Stimulated activated CD4-positive, alpha-beta T cell treated with anti-CD3 and anti-CD28 coated beads, Interleukin-15, amount 100 ng/mL, for 24 hours (primary cell): ENCODE results near the gene DCAF6.
"Not testable (repeated sequence)": the region's sequence is repeated elsewhere in the genome, so short reads cannot be mapped to it uniquely, and the experiment has no call there.

Experiments
- DNase-seq: peaks from one replicate; pipeline ENCODE4 v3.0.0-alpha.2; 2020

Gene DCAF6

DNA sequence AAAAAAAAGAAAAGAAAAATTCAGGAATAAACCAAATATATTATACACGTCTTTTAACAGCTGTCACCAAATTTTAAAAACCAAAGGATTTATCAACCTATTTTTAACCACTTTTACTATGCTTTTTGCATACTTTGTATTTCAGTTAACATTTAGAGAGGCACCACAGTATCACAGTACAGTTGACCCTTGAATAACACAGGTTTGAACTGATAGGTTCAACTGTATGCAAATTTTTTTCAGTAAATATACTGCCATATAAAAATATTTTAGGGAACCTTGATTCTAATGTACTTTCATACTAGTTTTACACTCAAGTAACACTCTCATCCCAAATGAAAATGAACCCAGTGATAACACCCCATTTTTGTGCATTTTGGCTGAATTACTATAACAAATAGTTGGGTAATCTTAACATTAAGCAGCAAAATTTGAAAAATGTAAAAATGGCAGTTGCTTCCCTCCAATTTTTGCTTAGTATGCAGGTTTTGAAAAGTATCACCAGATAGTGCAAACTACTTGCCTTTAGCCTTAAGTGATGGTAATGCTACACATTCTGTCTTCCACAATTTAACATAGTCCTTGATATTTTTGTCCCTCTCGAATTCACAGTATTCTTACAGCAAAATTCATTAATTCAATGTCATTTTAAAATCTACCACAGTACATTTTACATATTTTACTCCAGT is 11.8 kb upstream of the DCAF6 start:
- DNase-seq, result no peak

DNA sequence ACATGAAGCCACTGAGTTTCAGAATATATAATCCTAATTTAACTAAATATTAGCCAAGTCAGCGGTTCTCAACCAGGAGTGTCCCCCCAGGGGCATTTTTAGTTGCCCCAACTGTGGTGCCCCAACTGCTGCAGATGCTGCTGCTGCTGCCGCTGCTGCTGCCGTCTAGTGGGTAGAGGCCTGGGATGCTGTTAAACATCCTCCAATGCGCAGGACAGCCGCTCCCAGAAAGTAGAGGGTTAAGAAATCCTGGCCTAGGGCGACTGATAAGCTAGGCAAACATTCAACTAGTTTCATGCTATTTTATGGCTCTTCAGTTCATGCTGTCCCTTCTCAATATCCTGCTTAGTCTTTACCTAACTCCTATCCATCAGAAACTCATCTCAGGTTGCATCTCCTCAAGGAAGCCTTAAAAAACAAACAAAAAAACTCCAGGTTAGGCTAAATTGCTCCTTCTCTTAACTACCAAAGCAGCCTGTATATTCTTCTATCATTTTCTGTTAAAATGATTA is 9.9 kb upstream of the DCAF6 start:
- no peak for DNase-seq

DNA sequence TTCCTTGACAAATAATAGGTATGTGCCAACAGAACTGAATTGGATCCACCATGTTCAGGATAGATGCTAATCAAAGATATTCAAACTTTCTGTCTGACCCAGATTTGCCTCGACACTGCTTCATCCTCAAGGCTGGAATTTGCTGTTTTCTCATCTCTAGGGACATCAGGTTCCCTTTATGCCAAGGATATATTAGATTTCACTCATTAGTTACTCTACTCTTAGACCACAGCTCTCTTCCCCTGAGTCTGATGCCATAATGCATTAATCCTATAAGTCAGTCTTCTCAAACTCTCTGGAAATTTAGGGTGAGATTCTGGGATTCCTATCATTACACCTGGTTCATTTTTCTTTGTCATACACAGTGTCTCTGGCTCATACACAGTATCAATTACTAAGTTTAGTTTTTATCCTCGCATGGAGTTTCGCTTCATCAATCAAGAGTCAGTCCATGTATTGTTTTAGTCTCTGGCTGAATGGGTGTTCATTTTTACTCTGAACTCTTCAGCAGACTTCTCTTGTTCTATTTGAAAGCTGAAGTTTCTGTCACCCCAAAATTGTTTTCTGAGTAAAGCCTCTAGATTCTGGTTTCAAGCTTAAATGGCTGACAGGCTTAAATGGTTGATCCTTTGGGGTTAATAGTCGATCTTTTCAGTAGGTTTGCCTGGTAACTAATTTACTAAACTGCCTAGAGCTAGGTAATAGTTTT is 9.3 kb upstream of the DCAF6 start:
- no peak for DNase-seq

DNA sequence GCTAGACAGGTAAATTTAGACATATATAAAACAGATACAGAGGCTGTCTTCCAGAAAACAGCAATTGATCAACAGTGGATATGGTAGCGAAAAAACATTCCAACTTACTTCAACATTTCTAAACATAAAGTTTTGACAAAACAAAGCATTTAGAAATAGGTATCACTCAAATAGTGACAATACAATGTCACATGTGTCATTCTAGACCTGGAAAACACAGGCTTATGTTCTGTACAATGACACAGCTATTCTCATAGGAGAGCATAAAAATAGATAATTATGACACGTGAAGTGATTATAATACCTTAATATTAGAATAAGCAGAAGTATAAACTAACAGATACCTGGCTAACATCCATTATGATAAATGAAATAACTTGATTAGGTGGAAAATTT is 8.0 kb upstream of the DCAF6 start:
- no peak for DNase-seq

DNA sequence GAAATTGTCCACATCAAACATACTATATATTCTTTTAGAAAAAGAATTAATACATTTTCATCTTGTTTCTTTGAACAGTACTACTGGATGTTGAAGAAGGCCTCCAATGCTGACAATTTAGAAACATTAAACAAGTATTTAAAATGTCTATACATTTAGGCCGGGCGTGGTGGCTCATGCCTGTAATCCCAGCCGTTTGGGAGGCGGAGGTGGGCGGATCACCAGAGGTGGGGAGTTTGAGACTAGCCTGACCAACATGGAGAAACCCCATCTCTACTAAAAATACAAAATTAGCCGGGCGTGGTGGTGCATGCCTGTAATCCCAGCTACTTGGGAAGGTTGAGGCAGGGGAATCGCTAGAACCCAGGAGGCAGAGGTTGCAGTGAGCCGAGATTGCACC is 7.6 kb upstream of the DCAF6 start:
- not testable (repeated sequence) for DNase-seq

DNA sequence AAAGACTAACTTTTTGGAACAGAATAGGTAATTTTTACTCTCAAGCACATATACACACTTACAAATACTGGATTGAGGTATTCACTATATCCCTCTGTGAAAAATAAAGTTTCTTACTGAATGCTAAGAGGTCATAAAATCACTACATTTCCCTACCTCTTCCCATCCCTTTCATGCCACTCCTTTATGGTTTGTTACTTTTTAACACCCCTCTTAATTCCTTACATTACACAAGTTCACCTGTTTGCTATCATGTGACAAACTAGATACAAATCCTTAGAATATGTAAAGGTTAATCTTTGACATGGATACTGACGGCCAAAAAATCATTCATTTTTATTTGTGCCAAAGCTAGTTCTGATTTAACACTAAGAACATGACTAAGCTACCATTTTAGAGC is 6.8 kb upstream of the DCAF6 start:
- DNase-seq, result no peak

DNA sequence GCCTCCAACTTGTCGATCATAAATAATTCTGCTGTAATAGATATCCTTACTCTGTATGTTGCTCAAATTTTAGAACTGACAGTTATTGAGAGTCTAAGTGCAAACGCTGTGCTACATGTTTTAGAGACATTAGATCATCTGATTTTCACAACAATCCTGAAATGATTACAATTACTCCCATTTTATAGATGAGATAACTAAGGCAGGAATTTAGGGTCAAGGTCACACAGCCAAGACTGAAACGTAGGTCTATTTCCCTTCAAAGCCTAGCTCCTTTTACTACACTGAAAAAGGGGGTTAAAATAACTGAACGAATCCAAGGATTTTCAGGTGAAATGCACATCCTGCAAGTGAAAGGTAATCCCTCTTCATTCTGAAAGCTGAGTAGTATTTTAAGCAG is 2.7 kb upstream of the DCAF6 start:
- DNase-seq, result no peak

DNA sequence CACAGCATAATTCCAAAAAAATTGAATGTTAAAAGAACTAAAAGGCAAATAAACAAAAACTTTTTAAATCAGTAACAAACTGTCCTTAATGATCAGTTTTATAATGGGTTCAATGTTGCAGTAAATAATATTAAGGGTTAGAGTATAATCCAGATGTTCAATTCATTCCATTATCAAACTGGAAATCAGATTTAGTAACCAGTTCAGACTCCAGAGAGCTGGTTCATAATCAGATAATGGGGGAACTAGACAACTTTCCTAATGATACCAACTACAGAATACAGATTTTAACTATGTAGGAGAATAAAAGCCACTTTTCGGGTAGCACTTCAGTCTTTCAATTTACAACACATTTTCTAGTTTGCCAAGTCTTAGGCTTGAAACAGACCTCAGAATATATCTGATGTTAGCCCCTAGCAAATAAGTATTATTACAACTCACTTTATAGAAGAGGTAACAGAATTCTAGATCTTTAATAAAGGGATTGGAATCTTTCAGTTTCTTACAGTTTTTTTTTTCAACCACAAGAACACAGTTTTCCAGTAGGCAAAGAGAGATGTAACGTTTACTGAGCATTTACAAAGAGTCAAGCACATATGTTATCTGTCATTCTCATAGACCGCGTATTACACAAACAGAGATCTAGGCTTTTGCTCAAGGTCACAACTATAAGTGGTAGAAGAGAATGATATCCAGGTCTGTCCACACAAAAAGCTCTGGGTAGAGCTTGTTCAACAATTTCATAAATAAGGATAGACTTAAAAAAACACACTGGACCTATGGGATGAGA is 1.9 kb upstream of the DCAF6 start:
- DNase-seq, result no peak

DNA sequence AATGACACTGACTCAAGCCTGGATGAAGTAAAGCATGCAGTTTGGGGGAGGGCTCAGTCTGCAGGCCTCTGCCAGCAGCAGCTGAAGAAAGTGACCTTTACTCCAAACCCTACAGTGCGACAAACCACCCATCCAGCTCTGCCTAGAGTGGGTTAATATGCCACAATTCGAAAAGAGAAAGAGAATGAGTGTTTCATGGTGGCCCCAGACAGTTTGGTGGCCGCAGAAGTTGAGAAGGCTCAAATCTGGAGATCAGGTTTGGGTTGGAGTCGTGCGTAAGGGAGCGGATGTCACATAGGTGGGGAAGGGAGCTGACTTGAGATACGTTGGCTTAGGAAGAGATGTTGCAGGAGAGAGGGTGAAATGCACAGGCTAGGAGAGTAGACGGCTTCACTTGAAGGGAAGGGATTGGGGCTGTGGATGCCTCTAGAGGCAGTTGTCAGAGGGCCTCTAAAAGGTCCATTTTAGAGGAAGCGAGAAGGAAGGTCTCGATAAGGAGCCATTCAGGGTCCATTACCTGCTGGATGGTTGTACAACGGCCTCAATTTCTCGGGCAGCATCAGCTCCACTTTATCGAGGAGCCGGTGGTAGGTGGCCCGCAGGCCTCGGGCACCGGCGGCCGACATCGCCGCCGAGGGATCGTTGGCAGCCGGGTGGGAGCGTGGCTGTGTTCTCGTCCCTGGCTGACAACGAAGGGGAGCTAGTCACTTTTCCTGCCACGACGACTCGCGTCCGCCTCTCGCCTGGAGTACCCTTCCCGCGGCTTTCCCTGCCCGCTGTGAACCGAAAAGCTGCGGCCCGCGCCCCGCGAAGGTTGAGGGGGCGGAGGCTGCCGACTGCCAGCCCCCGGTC is 1.0 kb upstream of the DCAF6 start:
- DNase-seq, result peak; percentile 53

DNA sequence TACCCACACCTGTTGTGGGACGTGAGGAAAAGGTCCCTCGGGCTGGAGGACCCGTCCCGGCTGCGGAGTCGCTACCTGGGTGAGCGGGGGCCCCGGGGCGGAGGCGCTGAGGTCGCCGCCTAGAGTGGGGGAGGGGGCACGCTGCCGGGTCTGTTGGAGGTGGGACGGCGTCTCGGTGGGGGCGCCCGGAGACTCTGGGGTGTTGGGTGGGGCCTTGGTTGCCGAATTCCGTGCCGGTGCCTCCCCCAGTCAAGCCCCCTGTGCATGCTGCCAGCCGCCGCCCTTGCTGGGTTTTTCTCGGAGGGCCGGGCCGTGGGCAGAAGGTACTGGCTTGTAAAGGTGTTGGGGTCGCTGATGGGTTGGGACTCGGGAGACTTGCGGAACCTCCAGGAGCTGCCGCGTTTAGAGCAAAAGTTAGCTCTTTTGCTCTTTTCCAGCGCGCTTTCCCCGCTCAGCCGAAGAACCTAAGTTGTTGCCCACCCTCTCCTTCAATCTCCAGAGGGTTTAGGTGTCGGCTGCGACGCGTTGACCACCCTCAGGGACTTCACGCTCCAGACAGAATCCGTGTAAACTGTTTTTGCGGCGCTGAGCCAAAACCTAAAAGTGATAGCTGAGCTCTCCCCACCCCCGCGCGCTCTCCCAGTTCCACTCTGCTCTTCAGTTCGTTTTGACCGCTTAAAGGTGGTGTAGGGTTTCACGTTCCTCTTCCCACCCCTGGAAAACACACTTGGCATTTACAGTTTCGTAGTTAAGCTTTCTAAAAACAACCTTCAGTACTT is 636 bp downstream of the DCAF6 start, which contains the start of gene MPC2:
MPC2 (minus strand) TSS at position 143 of the 779 bp plus-strand sequence. CDS start 1,231 bp downstream, outside the sequence.
- DNase-seq, result peak; percentile 74

DNA sequence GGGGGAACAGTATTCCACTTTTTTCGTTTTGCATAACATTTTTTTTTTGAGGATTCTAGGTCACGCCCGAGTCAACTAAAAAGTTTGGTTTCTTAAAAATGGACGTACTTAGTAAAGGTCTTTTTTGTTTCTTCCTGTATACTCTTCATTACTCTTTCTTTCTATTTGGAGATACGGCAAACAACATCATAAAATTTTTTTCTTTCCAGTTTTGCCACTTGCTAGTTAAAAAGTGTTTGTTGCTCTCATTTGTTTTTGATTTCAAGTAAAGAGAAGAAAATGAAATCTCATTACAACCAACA is 1.2 kb downstream of the DCAF6 start:
- no peak for DNase-seq

DNA sequence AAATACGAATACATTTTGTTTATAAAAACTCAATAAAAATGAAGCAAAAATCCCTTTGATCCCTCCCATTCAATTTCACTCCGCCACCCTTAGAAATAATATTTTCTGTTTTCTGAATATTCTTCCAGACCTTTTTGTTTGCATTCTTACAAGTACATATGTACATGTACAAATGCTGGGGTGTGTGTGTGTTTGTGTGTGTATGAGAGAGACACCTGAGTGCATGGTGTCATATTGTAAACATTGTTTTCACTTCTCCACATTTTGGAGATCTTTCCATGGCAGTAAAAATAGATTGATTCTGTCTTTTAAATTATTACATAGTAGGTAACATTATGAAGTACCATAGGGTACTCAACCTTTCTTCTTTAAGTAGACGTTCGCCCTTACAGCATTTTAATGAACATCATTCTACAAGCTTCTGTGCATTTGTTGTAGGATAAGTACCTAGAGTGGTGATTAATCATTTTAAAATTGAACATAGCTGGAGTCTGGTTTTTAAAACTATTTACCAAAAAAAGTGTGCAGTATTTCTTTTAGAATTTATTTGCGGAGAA is 1.7 kb downstream of the DCAF6 start:
- DNase-seq, result no peak

DNA sequence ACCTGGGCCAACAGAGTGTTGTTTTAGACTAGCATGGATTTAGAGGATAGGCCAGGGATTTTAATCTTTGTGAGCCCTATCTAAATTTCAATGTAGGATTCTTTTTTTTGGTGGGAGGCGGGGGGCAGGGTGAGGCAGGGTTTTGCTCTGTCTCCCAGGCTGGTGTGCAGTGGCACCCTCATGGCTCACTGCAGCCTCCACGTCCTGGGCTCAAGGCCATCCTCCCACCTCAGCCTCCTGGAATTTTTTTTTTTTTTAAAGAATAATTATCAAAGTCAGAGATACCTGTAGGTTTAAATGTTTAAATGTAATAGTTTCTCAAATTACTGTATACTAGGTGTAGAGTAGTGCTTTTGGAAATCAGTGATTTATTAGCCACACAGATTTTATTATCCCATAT is 3.8 kb downstream of the DCAF6 start:
- no peak for DNase-seq

DNA sequence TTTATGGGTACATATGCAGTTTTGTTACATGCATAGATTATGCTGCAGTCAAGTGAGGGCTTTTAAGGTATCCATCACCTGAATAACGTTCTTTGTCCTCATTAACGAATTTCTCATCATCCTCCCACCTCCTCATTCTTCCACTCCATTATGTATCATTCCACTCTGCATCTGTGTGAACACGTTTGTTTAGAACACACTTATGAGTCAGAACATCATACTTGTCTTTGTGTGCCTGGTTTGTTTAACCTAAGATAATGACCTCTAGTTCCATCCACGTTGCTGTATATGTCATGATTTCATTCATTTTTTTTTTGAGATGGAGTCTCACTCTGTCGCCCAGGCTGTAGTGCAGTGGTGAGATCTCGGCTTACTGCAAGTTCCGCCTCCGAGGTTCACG is 7.1 kb downstream of the DCAF6 start:
- DNase-seq, result no peak

DNA sequence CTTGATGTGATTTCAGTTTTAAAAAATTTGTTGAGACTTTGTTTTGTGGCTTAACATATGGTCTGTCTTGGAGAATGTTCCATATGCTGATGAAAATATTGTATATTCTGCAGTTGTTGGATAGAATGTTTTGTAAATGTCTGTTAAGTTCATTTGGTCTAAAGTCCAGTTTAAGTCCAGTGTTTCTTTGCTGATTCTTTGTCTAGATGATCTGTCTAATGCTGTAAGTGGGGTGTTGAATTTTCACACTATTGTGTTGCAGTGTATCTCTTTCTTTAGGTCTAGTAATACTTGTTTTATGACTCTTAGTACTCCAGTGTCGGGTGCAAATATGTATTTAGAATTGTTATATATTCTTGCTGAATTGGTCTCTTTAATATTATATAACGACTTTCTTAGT is 11.2 kb downstream of the DCAF6 start:
- DNase-seq, result no peak

DNA sequence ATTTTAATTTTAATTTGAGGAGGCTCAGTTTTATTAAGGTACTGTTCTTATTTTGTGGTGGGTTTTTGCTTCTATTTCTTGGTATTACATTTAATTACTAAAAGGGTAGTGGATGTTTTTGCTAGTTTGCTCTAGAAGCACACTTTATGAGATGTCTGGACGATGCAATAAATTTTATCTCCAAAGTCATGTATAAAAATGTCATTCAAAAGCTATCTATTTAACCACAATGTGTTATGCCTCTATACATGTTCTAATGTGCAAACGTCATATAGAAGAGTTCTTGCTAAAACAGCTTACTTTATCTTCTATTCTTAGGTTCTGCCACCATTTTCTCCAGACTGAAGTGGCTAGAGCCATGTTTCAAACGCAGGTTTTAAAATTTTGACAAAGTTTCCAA is 13.3 kb downstream of the DCAF6 start:
- no peak for DNase-seq

DNA sequence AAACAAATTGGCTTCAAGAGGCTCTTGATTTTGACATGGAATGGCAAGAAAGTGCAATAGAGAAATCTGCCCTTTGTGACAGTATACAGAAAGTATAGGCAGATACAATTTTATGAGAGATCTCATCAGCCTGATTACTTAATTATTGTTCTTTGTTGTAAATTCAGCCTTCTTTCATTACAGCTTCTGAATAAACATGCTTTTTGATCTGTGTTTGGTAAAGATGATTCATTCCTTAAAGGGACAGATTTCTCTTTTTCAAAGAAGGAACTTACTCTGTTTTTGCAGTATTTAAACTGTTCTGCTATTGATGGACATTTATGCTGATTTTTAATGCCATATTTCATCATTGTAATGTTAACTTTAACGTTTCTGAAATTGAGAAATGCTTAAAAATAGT is 14.1 kb downstream of the DCAF6 start:
- no peak for DNase-seq

DNA sequence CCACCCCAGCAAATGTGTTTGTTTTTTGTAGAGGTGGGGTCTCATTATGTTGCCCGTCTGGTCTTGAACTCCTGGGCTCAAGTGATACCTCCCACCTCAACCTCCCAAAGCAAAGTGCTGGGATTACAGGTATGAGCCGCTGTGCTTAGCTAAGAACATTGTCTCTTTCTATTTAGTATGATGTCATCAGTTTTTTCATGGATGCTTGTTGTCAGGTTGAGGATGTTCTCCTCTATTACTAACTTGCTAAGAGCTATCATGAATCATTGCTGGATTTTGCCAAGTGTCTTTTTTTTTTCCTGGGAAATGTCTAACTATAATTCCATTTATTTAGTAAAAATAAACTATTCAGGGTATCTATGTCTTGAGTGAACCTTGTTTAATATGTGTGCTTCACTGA is 19.4 kb downstream of the DCAF6 start:
- DNase-seq, result no peak

DNA sequence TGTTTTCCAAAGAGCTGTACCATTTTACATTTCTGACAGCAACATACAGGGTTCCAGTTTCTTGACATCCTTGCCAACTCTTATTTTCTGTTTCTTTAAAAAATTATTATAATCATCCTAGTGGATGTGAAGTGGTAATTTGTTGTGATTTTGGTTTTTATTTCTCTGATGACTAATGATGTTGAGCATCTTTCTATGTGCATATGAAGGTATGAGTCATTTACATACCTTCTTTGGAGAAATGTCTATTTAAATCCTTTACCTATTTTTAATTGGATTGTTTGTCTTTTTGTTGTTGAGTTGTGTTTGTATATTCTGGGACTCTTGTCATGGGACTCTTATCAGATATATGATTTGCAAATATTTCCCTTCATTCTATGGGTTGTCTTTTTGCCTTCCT is 21.2 kb downstream of the DCAF6 start:
- DNase-seq, result no peak

DNA sequence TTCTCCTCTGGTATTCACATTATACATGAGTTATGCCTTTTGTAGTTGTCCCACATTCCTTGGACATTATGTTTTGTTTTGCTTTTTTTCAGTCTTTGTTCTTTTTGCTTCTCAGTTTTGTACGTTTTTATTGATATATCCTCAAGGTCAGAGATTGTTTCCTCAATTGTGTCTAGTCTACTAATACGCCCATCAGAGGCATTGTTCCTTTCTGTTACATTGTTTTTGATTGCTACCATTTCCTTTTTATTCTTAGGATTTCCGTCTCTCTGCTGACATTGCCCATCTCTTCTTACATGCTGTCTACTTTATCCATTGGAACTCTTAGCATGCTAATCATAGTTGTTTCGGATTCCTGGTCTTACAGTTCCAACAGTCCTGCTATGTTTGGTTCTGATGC is 28.2 kb downstream of the DCAF6 start:
- no peak for DNase-seq

DNA sequence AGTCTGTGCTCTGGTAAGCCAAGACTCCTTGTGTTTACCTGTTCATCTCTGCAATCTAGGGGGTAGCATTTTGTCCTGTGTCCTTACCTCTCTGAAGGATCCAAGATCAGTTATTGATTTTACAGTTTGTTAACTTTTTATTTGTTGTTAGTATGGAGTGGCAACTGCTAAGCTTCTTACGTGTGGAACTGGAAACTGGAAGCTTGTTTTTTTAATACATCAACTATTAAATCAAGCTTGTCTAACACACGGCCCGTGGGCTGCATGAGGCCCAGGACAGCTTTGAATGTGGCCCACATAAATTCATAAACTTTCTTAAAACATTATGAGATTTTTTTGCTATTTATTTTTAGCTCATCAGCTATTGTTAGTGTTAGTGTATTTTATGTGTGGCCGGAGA is 29.6 kb downstream of the DCAF6 start:
- DNase-seq, result no peak

DNA sequence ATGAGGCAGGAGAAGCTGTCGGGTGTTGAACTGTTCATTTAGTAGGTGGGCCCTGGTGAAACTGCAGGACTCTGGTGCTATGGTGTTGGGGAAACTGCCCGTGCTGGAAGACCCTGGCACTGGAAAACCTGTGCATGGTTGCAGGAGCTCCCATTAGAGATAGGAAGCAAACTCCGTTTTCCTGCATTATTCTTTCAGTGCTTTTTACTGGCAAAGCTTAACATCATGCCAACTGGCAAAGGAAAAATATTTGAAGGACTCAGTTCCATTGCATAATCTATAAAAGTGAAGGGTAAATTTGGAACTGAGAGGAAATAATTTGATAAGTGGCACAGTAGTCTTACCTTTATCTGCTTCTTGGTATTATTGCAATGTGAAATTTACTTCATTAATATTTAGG is 32.1 kb downstream of the DCAF6 start:
- DNase-seq, result no peak
